Uterus (tissue), 4 donors: Measurements from ENCODE around the gene CEP85L. TPM values are rescaled to one million over a fixed set of nuclear protein-coding genes. Genes with fewer than 3 reads are reported as not detected.

Experiments used
- DNase-seq, 2 donors: peaks; one replicate each; pipeline ENCODE4 v3.0.0-alpha.2; 2019 to 2020
- H3K27ac ChIP-seq, 2 donors: fragments of 200-600 bp; sonication (generic); 1 replicate in 1 of 2; 2 replicates in 1 of 2; pipeline ENCODE4 v1.5.1; 2016 to 2018
- H3K27me3 ChIP-seq, 2 donors: fragments of 200-600 bp; sonication (generic); one replicate each; pipeline ENCODE4 v1.5.1; 2018 to 2019; ENCODE audit warnings: control low read depth in 1 of 2
- H3K36me3 ChIP-seq, 2 donors: fragments of 200-600 bp; sonication (generic); one replicate each; pipeline ENCODE4 v1.5.1; 2019; ENCODE audit warnings: control low read depth in 1 of 2
- H3K4me1 ChIP-seq, 2 donors: fragments of 200-600 bp; sonication (generic); one replicate each; pipeline ENCODE4 v1.5.1; 2018 to 2019; ENCODE audit warnings: control low read depth in 1 of 2
- H3K4me3 ChIP-seq, 2 donors: fragments of 200-600 bp; sonication (generic); 1 replicate in 1 of 2; 2 replicates in 1 of 2; pipeline ENCODE4 v1.5.1; 2018 to 2019; ENCODE audit warnings: mild to moderate bottlenecking in 1 of 2
- H3K9me3 ChIP-seq, 2 donors: fragments of 200-600 bp; sonication (generic); one replicate each; pipeline ENCODE4 v1.5.1; 2019; ENCODE audit warnings: control low read depth in 1 of 2
- CTCF ChIP-seq, 4 experiments: fragments of 200-600 bp in 2 of 4; fragments of 450-650 bp in 2 of 4; sonication (generic) in 2 of 4; IDR thresholded peaks; one replicate each; pipeline ENCODE4 v1.5.1; 2016 to 2019; ENCODE audit warnings: antibody characterized with exemption in 4 of 4, mild to moderate bottlenecking in 2 of 4, moderate library complexity in 1 of 4
- POLR2A ChIP-seq, 2 donors: fragments of 450-650 bp; IDR thresholded peaks; one replicate each; pipeline ENCODE4 v1.6.1; 2016; ENCODE audit warnings: antibody characterized with exemption in 2 of 2, mild to moderate bottlenecking in 1 of 2, moderate library complexity in 1 of 2
- intact Hi-C: fragments of 100-400 bp; cut with DNase I; formaldehyde crosslinking; loops from one replicate; pipeline ENCODE4 v1.15.1; 2023; ENCODE audit warnings: low total_unique reads
- total RNA-seq, 4 donors: library from RNA; depleted of rRNA in 3 of 4; stranded (reverse); fragments of >200 nt in 3 of 4; gene quantifications; one replicate each; pipeline versions ENCODE4 v1.1.0 to v1.2.4, GENCODE V29; 2014 to 2023
- donor health status: DM: yes; HTN: yes; CAD: no.

Gene CEP85L
- total RNA-seq, 4 donors from 2014 or later, result 32.7 to 968 (median 64.4) TPM

- intact Hi-C loops, result no loop called here
- DNase-seq, result no peak
- H3K36me3 ChIP-seq, result no peaks in the 10 kb centered on the region
- H3K27ac ChIP-seq, result no peak overlapping the region
- no peaks in the 10 kb centered on the region for H3K4me1 ChIP-seq
- no peaks in the 10 kb centered on the region for H3K27me3 ChIP-seq
- TF ChIP-seq POLR2A (IDR thresholded peaks at IDR 0.05) (no peak), CTCF (IDR thresholded peaks at IDR 0.05) (no peak)
- H3K9me3 ChIP-seq, result no peaks in the 10 kb centered on the region
- no peak overlapping the region for H3K4me3 ChIP-seq
Observed at GRCh38 chr6:118419448-118420394, 231.7 kb downstream of the CEP85L start.

Other genes with a start within 250 kb of the CEP85L start
- 100 to 1,000 TPM in 3 of 4 donors, 10 to 100 TPM in 1; 45.2 to 194 (median 155) TPM for gene PLN, start 103.3 kb downstream of the CEP85L start, total RNA-seq
- gene ASF1A, start 242.6 kb upstream of the CEP85L start, total RNA-seq, result 10 to 100 TPM in 3 of 4 donors, 1 to 10 TPM in 1; 2.8 to 47.0 (median 15.5) TPM